SH-SY5Y (cell line): ENCODE data around the gene PTHLH.

Experiments used
- GATA2 ChIP-seq: IDR thresholded peaks from 2 replicates; pipeline ENCODE4 v1.6.1; 2011; ENCODE audit warnings: mild to moderate bottlenecking, low read depth, low read length
- GATA3 ChIP-seq: IDR thresholded peaks from 2 replicates; pipeline ENCODE4 v1.6.1; 2011; ENCODE audit warnings: low read depth, mild to moderate bottlenecking, low read length, moderate library complexity

- no peak for TF ChIP-seq GATA2
- TF ChIP-seq GATA3 = no peak
Measured at GRCh38 chr12:27996761-27997160, 24.2 kb upstream of the PTHLH start.
